Right cardiac atrium (tissue), 5 donors: ENCODE results near the gene LYPD4. TPM values are rescaled to one million over a fixed set of nuclear protein-coding genes. Genes with fewer than 3 reads are reported as not detected.

Experiments used
- ATAC-seq, 2 donors: fragments of 200-7000 bp; cut with Tn5 transposase; one replicate each; pipeline versions ENCODE4 v1.8.0 to v1.9.1; 2020; ENCODE audit warnings: moderate library complexity in 2 of 2, mild to moderate bottlenecking in 1 of 2
- DNase-seq, 3 donors: peaks; one replicate each; pipeline ENCODE4 v3.0.0-alpha.2; 2020
- H3K27ac ChIP-seq: one replicate; pipeline ENCODE4 v1.5.1; 2013; ENCODE audit warnings: mild to moderate bottlenecking, low read length, control low read depth, moderate library complexity
- H3K27me3 ChIP-seq: one replicate; pipeline ENCODE4 v1.6.1; 2013; ENCODE audit not compliant: control insufficient read depth, insufficient read depth
- H3K4me1 ChIP-seq: one replicate; pipeline ENCODE4 v1.6.1; 2013; ENCODE audit warnings: low read length; ENCODE audit not compliant: control insufficient read depth, insufficient read depth
- H3K4me3 ChIP-seq: one replicate; pipeline ENCODE4 v1.5.1; 2013; ENCODE audit warnings: low read length, control low read depth
- H3K9me3 ChIP-seq: one replicate; pipeline ENCODE4 v1.6.1; 2013; ENCODE audit warnings: low read length; ENCODE audit not compliant: control insufficient read depth
- WGBS: extraction: QIAGEN DNeasy Blood & Tissue Kit; methylation state at CpG from one replicate; pipeline ENCODE4 v1.1.7; 2013; 5-methylcytosine and 5-hydroxymethylcytosine counted together
- intact Hi-C, 4 donors: fragments of 100-400 bp; cut with DNase I; formaldehyde crosslinking; loops; one replicate each; pipeline versions ENCODE4 v1.11.0 to v1.14.0; 2022 to 2023
- polyA plus RNA-seq: library from polyadenylated mRNA; stranded (reverse); fragments of 200-250 nt; gene quantifications from one replicate; pipeline ENCODE4 v1.2.3, GENCODE V29; 2013
- total RNA-seq, 4 donors: library from RNA; stranded (reverse); fragmentation: NEBNext Ultra II Directional; extraction: Animal tissue kit (Norgen Biotek cat#: 25700); gene quantifications; one replicate each; pipeline ENCODE4 v1.2.1, GENCODE V29; 2021
- donor health status: healthy with polysubstance abuse.
- donor health status: DM: no; HTN: yes; CAD: no.
- donor health status: DM: no; HTN: no; CAD: no.
- donor health status: DM: no; HTN: yes; CAD: no; lungs with severe emphysema.
- donor health status: DM: yes; HTN: yes; CAD: no.

The LYPD4 gene
- total and polyA plus RNA-seq, 5 donors, result not detected

DNA sequence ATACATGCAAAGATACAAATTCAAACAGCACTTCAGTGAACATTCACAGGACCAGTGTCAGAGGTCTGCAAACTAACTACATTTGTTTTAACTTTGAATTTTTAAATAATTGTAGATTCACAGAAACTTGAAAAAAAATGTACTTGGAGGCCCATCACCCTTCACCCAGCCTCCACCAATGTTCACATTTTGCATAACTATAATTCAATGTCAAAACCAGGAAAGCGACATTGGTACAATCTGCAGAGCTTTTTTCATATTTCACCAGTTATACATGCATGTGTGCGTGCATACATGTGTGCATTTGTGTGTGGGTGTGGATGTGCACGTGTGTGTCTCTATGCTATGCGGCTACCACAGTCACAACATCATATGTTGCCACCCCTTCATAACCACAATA, 29.2 kb downstream of the LYPD4 start:
- Histone ChIP-seq H3K4me1 (no peaks in the 10 kb centered on the region), H3K27me3 (no peaks in the 10 kb centered on the region), H3K4me3 (no peak overlapping the region), H3K27ac (no peak overlapping the region), H3K9me3 (no peaks in the 10 kb centered on the region)
- intact Hi-C loops, result no loop called here
- ATAC-seq (no peak), DNase-seq (no peak)
- 58% methylated on average over 4 of the region's 4 CpGs for WGBS

GRCh38 chr19:41813911-41814310, 30.6 kb downstream of the LYPD4 start:
- H3K9me3 ChIP-seq, result no peaks in the 10 kb centered on the region
- no peak overlapping the region for H3K27ac ChIP-seq
- ATAC-seq (no peak), DNase-seq (no peak)
- WGBS, result 49% methylated on average over 4 of the region's 4 CpGs
- H3K4me1 ChIP-seq, result no peaks in the 10 kb centered on the region
- intact Hi-C loops, result no loop called here
- no peaks in the 10 kb centered on the region for H3K27me3 ChIP-seq
- no peak overlapping the region for H3K4me3 ChIP-seq

- Histone ChIP-seq H3K4me3 (no peak overlapping the region), H3K9me3 (no peaks in the 10 kb centered on the region), H3K27me3 (no peaks in the 10 kb centered on the region), H3K27ac (no peak overlapping the region), H3K4me1 (no peaks in the 10 kb centered on the region)
- DNase-seq (no peak), ATAC-seq (no peak)
- 70% methylated on average over 3 of the region's 3 CpGs for WGBS
- intact Hi-C loops, result no loop called here
Measured at GRCh38 chr19:41811981-41812380, 32.5 kb downstream of the LYPD4 start.

DNA sequence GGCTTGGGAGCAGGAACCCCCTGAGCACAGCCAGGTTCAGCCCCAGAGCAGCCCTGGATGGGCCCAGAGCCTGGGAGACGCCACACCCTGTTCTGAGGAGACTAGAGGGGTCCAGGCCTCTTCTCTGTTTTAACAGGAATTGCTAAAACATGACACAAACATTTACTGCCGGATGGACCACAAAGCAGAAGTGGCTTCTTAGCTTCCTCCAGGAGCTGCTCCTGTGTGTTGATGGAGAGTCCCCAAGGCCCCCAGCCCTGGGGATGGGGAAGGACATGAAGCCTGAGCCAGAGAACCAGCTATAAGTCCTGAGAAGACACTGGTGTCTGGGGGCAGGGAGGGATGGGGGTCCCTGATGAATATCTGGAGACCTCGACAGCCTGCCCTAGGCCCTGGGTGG, 33.4 kb downstream of the LYPD4 start:
- Histone ChIP-seq H3K27me3 (no peaks in the 10 kb centered on the region), H3K4me3 (no peak overlapping the region), H3K27ac (no peak overlapping the region), H3K9me3 (no peaks in the 10 kb centered on the region), H3K4me1 (no peaks in the 10 kb centered on the region)
- WGBS, result 49% methylated on average over 3 of the region's 3 CpGs
- ATAC-seq (peak; percentile 45), DNase-seq (peak in 1 of 3 donors; percentile 53)
- intact Hi-C loops, result no loop called here

GRCh38 chr19:41810301-41810700, 34.2 kb downstream of the LYPD4 start:
- 42% methylated on average over 4 of the region's 4 CpGs for WGBS
- H3K4me1 ChIP-seq, result no peaks in the 10 kb centered on the region
- no peak overlapping the region for H3K4me3 ChIP-seq
- no peaks in the 10 kb centered on the region for H3K27me3 ChIP-seq
- no peak for DNase-seq
- H3K27ac ChIP-seq, result no peak overlapping the region
- H3K9me3 ChIP-seq, result no peaks in the 10 kb centered on the region
- intact Hi-C loops, result no loop called here
- peak; percentile 14 to 31 for ATAC-seq

DNA sequence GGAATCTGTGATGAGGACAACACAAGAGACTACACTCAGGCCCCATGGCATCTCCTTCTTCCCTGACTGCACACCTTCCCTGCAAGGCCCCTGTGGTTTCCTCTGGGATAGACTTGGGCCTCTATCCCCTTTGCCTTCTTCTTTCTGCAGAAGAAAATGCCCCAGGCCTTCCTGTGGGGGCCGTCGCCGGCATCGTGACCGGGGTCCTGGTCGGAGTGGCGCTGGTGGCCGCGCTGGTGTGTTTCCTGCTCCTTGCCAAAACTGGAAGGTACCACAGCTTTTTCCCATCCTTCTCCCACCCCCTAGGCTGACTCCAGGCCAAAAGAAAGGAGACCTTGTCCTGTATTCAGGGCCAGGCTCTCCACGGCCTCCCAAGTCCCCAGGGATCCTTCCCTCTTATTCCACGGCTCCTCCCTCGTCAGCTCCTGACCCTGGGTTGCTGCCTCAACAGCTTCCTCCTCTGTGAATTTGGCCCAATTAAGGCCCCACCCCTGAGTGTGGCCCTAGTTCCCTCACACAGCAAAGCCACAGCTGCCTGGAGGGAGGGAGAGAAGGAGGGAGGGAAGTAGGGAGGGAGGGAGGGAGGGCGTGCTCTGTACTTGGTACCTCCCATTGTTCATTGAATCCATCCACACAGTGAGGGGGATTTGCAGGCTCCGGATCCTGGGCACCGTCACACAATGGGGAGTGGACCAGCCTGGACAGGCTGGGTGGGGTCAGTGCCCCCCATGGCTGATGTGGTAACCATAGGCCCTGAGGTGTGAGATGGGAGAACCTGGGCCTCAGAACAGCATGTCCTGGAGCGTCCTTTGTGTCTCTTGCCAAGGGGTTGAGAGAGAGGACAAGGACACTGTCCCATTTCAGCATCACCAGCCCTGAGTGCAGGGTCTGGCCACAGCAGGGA, 35.6 kb downstream of the LYPD4 start:
- WGBS, result 62% methylated on average over 16 of the region's 16 CpGs
- no peak overlapping the region for H3K4me3 ChIP-seq
- intact Hi-C loops, result no loop called here
- ATAC-seq (peak; percentile 37 to 60), DNase-seq (peak; percentile 40 to 76 (median 65))
- H3K27ac ChIP-seq, result no peak overlapping the region
- no peaks in the 10 kb centered on the region for H3K4me1 ChIP-seq
- no peaks in the 10 kb centered on the region for H3K27me3 ChIP-seq
- H3K9me3 ChIP-seq, result no peaks in the 10 kb centered on the region

DNA sequence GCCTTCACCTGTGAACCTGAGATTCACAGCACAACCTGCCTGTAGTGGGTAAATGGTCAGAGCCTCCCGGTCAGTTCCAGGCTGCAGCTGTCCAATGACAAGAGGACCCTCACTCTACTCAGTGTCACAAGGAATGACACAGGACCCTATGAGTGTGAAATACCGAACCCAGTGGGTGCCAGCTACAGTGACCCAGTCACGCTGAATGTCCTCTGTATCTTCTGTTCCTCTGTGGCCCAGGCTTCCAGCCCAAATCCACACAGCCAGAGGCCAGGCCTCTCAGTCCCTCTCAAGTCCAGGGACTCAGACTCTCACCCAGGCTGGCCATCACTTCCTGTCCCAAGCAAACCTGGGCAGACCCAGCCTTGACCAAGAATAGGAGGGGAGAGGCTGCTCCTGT, 37.3 kb downstream of the LYPD4 start:
- Histone ChIP-seq H3K27ac (no peak overlapping the region), H3K9me3 (no peaks in the 10 kb centered on the region), H3K27me3 (no peaks in the 10 kb centered on the region), H3K4me1 (no peaks in the 10 kb centered on the region), H3K4me3 (no peak overlapping the region)
- DNase-seq (no peak), ATAC-seq (no peak)
- intact Hi-C loops, result no loop called here
- WGBS, result 84% methylated on average over 3 of the region's 3 CpGs

DNA sequence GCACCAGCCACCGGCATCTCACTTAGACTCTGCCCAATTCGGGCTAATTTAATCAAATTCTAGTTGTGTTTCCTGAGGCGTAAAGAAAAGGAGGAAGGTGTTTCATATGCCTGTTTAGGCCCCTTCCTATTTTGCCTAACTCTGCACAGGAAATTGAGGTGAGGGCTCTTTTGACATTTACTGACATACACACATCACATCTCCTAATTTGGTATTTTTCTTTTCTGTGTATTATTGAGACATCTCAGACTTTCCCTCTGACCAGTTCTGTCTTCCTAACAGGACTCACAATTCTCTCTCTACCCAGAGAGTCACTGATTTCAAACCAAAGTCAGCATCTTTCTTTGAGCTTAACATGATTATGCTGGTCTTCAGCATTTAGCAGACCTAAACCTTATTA, 40.1 kb downstream of the LYPD4 start:
- no peaks in the 10 kb centered on the region for H3K9me3 ChIP-seq
- 77% methylated on average over 3 of the region's 3 CpGs for WGBS
- H3K27ac ChIP-seq, result no peak overlapping the region

GRCh38 chr19:41802770-41803169, 41.7 kb downstream of the LYPD4 start:
- no peak for DNase-seq
- ATAC-seq, result no peak
- intact Hi-C loops, result no loop called here
- Histone ChIP-seq H3K9me3 (no peaks in the 10 kb centered on the region), H3K4me3 (no peak overlapping the region), H3K27me3 (no peaks in the 10 kb centered on the region), H3K4me1 (no peaks in the 10 kb centered on the region), H3K27ac (no peak overlapping the region)
- 79% methylated on average over 2 of the region's 2 CpGs for WGBS

More for the DNA sequence above, 40.1 kb downstream of the LYPD4 start:
- Histone ChIP-seq H3K27me3 (no peaks in the 10 kb centered on the region), H3K4me3 (no peak overlapping the region), H3K4me1 (no peaks in the 10 kb centered on the region)
- DNase-seq (no peak), ATAC-seq (no peak)
- intact Hi-C loops, result no loop called here

- intact Hi-C loops, result no loop called here
- no peak overlapping the region for H3K27ac ChIP-seq
- peak in 1 of 2 donors; percentile 29 for ATAC-seq
- H3K4me3 ChIP-seq, result no peak overlapping the region
- WGBS, result 43% methylated on average over 2 of the region's 2 CpGs
- no peaks in the 10 kb centered on the region for H3K9me3 ChIP-seq
- no peaks in the 10 kb centered on the region for H3K27me3 ChIP-seq
- no peaks in the 10 kb centered on the region for H3K4me1 ChIP-seq
- no peak for DNase-seq
Measured at GRCh38 chr19:41801792-41802211, 42.7 kb downstream of the LYPD4 start.

DNA sequence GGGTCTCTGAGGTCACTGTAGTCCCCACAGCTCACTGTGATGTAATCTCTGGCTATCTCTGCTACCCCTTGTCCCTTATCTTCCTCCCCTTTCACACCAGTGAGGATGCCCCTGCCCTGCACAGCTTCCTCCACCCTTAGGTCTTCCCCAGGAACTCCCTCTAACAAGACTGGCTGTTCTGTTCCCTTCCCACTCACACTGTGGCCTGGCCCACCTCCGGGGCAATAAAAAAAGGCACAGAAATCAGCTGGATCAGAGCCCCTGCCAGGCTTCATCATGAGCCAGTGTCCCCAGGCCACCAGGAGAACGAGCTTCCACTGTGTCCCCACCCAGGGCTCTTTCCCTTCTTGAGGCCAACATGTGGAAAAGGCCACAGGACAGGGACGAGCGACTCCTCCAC, 43.5 kb downstream of the LYPD4 start:
- no peak overlapping the region for H3K27ac ChIP-seq
- H3K27me3 ChIP-seq, result peaks cover 2% of the 10 kb centered on the region
- DNase-seq, result no peak
- no peaks in the 10 kb centered on the region for H3K9me3 ChIP-seq
- no peak for ATAC-seq
- intact Hi-C loops, result no loop called here
- H3K4me3 ChIP-seq, result no peak overlapping the region
- 72% methylated on average over 4 of the region's 4 CpGs for WGBS
- no peaks in the 10 kb centered on the region for H3K4me1 ChIP-seq
